Measurements from ENCODE around the gene ATG7.

DNA sequence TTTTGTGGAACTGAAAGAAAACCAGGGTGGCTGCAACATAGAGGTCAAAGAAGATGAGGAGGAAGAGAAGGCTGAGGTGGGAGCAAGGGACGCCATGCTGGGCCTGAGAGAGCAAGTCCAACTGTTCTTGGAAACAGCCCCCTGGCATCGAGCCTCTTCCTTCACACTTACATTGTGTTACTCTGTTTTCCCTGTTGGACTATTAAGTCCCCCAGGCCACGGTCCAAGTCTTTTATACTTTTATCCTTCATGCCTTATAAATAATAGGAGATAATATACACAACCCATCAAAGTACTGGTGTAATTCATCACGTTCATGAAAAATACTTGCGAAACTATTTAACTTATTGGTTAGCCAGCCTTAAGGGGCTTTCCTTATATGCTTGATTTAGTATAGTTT, 79.3 kb downstream of the ATG7 start:
- no peak for TF ChIP-seq POLR2A (IDR thresholded peaks at IDR 0.05)
- TF ChIP-seq, protein P1, sequence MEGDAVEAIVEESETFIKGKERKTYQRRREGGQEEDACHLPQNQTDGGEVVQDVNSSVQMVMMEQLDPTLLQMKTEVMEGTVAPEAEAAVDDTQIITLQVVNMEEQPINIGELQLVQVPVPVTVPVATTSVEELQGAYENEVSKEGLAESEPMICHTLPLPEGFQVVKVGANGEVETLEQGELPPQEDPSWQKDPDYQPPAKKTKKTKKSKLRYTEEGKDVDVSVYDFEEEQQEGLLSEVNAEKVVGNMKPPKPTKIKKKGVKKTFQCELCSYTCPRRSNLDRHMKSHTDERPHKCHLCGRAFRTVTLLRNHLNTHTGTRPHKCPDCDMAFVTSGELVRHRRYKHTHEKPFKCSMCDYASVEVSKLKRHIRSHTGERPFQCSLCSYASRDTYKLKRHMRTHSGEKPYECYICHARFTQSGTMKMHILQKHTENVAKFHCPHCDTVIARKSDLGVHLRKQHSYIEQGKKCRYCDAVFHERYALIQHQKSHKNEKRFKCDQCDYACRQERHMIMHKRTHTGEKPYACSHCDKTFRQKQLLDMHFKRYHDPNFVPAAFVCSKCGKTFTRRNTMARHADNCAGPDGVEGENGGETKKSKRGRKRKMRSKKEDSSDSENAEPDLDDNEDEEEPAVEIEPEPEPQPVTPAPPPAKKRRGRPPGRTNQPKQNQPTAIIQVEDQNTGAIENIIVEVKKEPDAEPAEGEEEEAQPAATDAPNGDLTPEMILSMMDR (IDR thresholded peaks at IDR 0.05) = no peak
